ENCODE results near the gene HEPACAM.

HEPACAM gene

GRCh38 chr11:124942466-124943253, 6.8 kb upstream of the HEPACAM start:
- DNase-seq, result no peak

- no peak for DNase-seq
Measured at GRCh38 chr11:124941703-124942102, 5.9 kb upstream of the HEPACAM start.

GRCh38 chr11:124938970-124939369, 3.1 kb upstream of the HEPACAM start:
- no peak for DNase-seq

GRCh38 chr11:124938206-124938765, 2.4 kb upstream of the HEPACAM start:
- DNase-seq, result no peak

- DNase-seq, result no peak
Measured at GRCh38 chr11:124937336-124937935, 1.6 kb upstream of the HEPACAM start.

- DNase-seq, result peak in 1 of 2 experiments; percentile 73
Measured at GRCh38 chr11:124934862-124935547, 842 bp downstream of the HEPACAM start.

GRCh38 chr11:124930799-124931198, 5.0 kb downstream of the HEPACAM start:
- no peak for DNase-seq

GRCh38 chr11:124928942-124929665, 6.7 kb downstream of the HEPACAM start:
- DNase-seq, result no peak

GRCh38 chr11:124923296-124923695, 12.6 kb downstream of the HEPACAM start:
- DNase-seq, result no peak

- DNase-seq, result no peak
Measured at GRCh38 chr11:124922831-124923230, 13.0 kb downstream of the HEPACAM start.

- peak in 1 of 2 experiments; percentile 66 for DNase-seq
Measured at GRCh38 chr11:124920870-124921609, 14.8 kb downstream of the HEPACAM start.

GRCh38 chr11:124920356-124920755, 15.5 kb downstream of the HEPACAM start:
- DNase-seq, result no peak

GRCh38 chr11:124919898-124920297, 15.9 kb downstream of the HEPACAM start:
- DNase-seq, result no peak

GRCh38 chr11:124918950-124919349, 16.9 kb downstream of the HEPACAM start, which contains the start of gene HEPN1:
Gene HEPN1, plus strand, starts transcription at chr11:124919250.
- DNase-seq, result no peak

- DNase-seq, result peak in 1 of 2 experiments; percentile 7
Measured at GRCh38 chr11:124917115-124917637, 18.7 kb downstream of the HEPACAM start.

GRCh38 chr11:124916370-124916710, 19.5 kb downstream of the HEPACAM start:
- no peak for DNase-seq

GRCh38 chr11:124915541-124916369, 20.1 kb downstream of the HEPACAM start:
- DNase-seq, result peak in 1 of 2 experiments; percentile 45

GRCh38 chr11:124902616-124903015, 33.2 kb downstream of the HEPACAM start:
- DNase-seq, result peak in 1 of 2 experiments; percentile 18

GRCh38 chr11:124900464-124900863, 35.4 kb downstream of the HEPACAM start:
- DNase-seq, result peak; percentile 85 to 94

- no peak for DNase-seq
Measured at GRCh38 chr11:124899383-124900145, 36.3 kb downstream of the HEPACAM start.

Measured in SW 1271 (cell line).